ENCODE data around the gene USP17L26.
"Not testable (repeated sequence)": the region's sequence is repeated elsewhere in the genome, so short reads cannot be mapped to it uniquely, and the experiment has no call there.

The USP17L26 gene

GRCh38 chr4:9334358-9334757 is at the start of gene USP17L26:
TSS of gene USP17L26 (plus strand) at chr4:9334658. CDS start at chr4:9334658, 0 bp downstream.
- DNase-seq = not testable (repeated sequence)

DNA sequence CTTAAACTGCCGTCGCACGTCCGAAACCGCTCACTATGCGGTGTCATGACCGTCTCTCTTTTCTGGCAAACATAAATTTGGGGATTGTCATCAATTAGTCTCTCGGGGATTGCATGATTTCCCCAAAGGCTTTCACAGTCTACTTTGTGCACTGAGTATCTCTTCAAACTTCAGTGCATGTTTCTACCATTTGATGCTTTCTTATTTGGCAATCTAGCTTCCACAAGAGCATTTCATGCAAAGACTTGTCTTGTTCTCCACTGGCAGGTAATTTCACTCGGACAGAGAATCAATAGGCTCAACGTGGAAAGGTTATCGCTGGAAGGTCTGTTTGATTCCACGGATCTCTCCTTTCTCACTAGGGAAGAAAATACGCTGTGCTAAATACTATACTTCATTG is 10.3 kb upstream of the USP17L26 start:
- not testable (repeated sequence) for DNase-seq

GRCh38 chr4:9324865-9325264 is 9.6 kb upstream of the USP17L26 start, which contains the start of gene USP17L24:
TSS of gene USP17L24 (plus strand) at chr4:9325165. CDS start at chr4:9325165, 0 bp downstream.
- not testable (repeated sequence) for DNase-seq

DNA sequence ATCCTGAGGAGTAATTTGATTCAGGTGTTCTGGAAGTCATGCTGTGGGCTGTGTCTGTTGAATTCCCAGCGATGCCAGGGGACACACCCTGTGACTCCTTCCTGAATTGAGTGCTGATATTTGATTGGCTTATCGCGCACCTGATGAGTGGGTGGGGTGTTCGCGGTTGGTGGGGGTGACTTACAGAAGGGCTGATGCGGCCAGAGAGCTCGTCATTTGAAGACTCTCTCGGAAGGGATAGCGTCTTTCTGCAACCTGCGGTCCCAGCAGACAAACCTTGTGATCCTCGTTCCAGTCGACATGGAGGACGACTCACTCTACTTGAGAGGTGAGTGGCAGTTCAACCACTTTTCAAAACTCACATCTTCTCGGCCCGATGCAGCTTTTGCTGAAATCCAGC is 4.8 kb upstream of the USP17L26 start, which contains the start of gene USP17L25:
TSS of gene USP17L25 (plus strand) at position 301 of the 400 bp plus-strand sequence. CDS start at position 301, 0 bp downstream.
- DNase-seq = not testable (repeated sequence)

- not testable (repeated sequence) for DNase-seq
These were observed 4.6 kb downstream of the USP17L26 start, which contains the start of gene USP17L5 for GRCh38 chr4:9339103-9339502. TSS of gene USP17L5 (plus strand) at chr4:9339403. CDS start at chr4:9339403, 0 bp downstream.

- DNase-seq = not testable (repeated sequence)
These were observed 9.4 kb downstream of the USP17L26 start, which contains the start of gene USP17L27 for GRCh38 chr4:9343848-9344247. TSS of gene USP17L27 (plus strand) at chr4:9344148. CDS start at chr4:9344148, 0 bp downstream.

DNA sequence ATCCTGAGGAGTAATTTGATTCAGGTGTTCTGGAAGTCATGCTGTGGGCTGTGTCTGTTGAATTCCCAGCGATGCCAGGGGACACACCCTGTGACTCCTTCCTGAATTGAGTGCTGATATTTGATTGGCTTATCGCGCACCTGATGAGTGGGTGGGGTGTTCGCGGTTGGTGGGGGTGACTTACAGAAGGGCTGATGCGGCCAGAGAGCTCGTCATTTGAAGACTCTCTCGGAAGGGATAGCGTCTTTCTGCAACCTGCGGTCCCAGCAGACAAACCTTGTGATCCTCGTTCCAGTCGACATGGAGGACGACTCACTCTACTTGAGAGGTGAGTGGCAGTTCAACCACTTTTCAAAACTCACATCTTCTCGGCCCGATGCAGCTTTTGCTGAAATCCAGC is 14.1 kb downstream of the USP17L26 start, which contains the start of gene USP17L28:
TSS of gene USP17L28 (plus strand) at position 301 of the 400 bp plus-strand sequence. CDS start at position 301, 0 bp downstream.
- DNase-seq = not testable (repeated sequence)

- DNase-seq = not testable (repeated sequence)
These were observed 16.4 kb downstream of the USP17L26 start for GRCh38 chr4:9350866-9351265.

DNA sequence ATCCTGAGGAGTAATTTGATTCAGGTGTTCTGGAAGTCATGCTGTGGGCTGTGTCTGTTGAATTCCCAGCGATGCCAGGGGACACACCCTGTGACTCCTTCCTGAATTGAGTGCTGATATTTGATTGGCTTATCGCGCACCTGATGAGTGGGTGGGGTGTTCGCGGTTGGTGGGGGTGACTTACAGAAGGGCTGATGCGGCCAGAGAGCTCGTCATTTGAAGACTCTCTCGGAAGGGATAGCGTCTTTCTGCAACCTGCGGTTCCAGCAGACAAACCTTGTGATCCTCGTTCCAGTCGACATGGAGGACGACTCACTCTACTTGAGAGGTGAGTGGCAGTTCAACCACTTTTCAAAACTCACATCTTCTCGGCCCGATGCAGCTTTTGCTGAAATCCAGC is 18.9 kb downstream of the USP17L26 start, which contains the start of gene USP17L29:
TSS of gene USP17L29 (plus strand) at position 301 of the 400 bp plus-strand sequence. CDS start at position 301, 0 bp downstream.
- not testable (repeated sequence) for DNase-seq

GRCh38 chr4:9362829-9363228 is 28.4 kb downstream of the USP17L26 start, which contains the start of gene USP17L30:
TSS of gene USP17L30 (plus strand) at chr4:9363129. CDS start at chr4:9363129, 0 bp downstream.
- DNase-seq = not testable (repeated sequence)

- not testable (repeated sequence) for DNase-seq
These were observed 45.4 kb downstream of the USP17L26 start for GRCh38 chr4:9379881-9380280.

DNA sequence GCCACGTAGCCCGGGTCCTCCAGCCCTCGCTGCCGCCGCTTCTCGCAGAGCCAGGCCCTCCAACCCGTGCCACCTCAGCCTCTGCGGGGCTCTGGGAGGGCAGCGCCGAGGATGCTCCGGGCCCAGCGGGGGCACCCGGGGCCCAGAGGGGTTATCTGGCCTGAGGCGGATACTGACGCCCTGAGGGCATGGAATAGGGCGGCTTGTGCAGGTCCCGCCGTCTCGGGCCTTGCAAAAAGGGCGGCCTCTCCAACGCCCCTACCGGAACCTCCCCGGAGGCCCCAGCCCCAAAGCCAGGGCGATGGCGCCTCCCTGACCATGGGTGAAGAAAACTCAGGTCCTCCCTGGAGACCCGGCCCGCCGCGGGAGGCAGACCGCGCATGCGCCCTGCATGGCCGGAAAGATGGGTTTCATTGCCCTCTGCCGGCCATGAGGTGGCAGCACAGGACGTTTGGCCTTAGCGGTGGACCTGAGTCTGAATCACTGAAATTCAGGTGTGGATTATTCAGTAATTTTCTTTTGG is 46.6 kb downstream of the USP17L26 start:
- not testable (repeated sequence) for DNase-seq

GRCh38 chr4:9384126-9384525 is 49.7 kb downstream of the USP17L26 start:
- no peak for DNase-seq

Measured in GDM1 (cell line).